ENCODE data around the gene TTC27.

DNA sequence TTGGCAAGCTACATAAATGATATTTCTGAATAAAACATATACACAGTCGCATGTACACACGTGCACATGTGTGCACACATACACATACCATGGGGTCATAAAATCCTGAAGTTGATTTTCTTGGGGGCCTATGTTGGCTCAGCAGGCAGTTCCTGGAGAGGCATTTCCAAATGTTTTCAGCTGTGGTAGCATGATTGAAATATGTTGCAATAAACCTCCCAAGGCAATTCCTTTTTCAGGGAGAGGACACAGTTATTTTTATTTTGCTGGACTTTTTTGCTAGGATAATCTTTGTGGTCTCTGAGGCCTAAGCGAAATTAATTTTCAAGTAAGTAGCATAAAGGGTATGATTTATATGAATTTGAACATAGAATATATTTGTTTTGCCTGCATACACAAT lies 192.2 kb downstream of the TTC27 start:
- TF ChIP-seq, protein P1, sequence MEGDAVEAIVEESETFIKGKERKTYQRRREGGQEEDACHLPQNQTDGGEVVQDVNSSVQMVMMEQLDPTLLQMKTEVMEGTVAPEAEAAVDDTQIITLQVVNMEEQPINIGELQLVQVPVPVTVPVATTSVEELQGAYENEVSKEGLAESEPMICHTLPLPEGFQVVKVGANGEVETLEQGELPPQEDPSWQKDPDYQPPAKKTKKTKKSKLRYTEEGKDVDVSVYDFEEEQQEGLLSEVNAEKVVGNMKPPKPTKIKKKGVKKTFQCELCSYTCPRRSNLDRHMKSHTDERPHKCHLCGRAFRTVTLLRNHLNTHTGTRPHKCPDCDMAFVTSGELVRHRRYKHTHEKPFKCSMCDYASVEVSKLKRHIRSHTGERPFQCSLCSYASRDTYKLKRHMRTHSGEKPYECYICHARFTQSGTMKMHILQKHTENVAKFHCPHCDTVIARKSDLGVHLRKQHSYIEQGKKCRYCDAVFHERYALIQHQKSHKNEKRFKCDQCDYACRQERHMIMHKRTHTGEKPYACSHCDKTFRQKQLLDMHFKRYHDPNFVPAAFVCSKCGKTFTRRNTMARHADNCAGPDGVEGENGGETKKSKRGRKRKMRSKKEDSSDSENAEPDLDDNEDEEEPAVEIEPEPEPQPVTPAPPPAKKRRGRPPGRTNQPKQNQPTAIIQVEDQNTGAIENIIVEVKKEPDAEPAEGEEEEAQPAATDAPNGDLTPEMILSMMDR (IDR thresholded peaks at IDR 0.05), result no peak
- TF ChIP-seq POLR2A (IDR thresholded peaks at IDR 0.05), result no peak
